Stimulated activated CD8-positive, alpha-beta memory T cell treated with anti-CD3 and anti-CD28 coated beads, Interleukin-4, amount 100 ng/mL, for 1 hour (primary cell): Measurements from ENCODE around the gene PLOD3.

Source experiments
- DNase-seq, 2 donors: peaks; one replicate each; pipeline ENCODE4 v3.0.0-alpha.2; 2020; ENCODE audit warnings: low read depth in 2 of 2, low spot score in 1 of 2

PLOD3 gene

DNA sequence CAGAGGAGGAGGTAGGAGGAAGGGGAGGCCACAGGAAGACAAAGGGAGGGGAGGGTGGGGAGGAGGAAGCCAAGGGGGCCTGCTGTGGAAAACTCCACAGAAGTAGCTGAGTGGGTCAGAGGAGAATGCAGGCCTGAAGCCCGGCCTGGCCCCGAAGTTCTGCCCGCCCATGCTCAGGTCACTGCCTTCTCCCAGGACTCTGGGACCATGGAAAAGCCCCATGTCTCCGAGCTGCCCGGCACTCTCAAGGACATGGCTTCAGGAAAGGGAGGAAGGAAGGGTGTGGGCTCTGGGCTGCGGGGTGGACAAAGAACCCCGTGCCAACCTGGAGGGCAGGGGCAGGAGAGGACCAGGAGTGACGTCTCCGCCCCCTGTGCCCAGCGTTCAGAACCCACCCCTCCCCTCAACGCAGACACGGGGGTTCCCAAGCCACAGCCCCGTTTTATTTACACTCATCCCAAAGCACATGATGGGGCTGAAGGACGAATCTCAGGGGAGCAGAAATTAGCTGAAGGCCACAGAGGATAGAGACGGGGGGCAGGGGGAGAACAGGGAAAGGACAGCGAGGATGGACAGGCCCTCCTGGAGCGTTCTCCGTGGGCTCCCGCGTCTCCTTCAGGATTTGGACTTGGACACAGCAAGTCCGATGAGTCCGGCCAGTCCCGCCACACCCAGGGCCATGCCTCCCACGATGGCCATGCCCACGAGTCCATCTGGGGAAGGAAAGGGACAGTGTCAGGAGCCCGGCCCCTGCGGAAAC is 22.0 kb upstream of the PLOD3 start:
- no peak for DNase-seq

DNA sequence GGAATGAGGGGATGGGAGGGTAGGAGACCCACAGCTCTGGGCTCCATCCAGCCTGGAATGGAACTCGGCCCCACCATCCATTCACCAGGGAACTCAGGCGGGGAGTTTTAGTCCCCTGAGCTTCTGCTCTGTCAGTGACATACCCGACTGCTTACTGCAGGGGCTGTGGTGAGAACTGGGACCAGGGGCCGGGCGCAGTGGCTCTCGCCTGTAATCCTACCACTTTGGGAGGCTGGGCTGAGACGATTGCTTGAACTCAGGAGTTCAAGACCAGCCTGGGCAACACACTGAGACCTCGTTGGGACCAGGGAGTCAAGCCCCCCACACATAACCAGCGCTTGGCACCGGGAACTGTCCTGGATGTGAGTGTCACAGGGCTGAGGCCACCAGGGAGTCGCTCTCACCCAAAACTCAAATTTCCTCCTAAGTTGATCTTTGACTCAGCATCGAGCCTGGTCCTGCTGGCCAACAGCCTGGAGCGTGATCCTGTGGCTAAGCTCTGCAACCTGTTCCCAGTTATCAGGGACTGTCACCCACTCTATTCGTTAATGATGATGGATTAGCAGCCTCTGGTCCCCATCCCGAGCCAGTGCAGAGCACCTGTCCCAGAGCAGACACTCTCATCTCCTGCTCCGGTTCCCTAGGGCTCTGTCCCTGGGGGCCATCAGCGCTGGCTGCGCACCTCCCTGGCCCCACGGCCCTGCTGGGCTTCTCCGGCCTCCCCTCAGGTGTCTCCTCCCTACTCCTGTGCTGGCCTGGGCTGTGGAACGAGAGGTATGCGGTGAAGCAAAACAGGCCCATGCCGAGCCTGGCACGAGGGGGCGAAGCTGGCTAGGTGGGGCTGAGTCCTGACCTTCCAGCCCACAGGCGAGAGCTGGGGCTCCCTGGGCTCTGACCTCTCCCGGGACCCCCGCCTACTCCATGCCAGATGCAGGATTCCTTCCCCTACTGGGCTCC is 21.1 kb upstream of the PLOD3 start:
- DNase-seq = no peak

DNA sequence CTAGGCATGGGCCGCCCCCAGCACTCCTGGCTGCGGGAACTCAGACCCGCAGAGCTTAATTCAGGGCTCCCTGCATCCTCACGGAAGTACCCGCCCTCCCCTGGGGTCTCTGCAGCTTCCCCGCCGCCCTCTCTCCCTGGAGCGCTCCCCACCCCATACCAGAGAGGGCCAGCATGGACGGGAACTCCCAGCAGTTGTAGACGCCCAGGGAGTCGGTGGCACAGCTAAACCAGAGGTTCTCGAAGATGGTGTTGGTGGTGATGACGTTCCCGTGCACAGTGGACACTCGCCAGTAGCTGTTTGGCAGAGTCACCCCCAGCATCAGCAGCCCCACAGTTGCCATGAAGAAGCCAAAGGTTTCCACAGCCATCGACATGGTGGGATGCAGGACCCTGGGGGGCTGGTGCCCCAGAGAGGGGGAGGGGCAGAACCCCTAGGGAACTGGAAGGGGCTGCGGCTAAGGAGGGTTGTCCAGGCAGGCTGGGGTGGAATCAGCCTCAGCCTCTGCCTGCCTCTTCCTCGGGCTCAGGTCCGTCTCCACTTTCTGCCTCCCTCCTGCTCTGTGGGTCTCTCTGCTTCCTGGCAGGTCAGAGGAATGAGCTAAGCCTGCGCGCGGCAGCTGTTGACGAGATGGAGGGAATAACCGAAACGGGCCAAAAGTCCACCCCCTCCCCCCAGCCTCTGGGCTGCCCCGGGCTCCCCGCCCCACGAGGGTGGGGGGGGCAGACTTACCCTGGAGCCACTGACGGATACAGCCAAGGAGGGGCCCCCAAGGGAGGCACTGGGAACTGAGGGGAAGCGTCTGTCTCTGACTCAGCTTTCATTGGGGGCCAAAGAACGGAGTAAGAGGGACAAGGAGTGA is 20.1 kb upstream of the PLOD3 start, which contains the start of gene CLDN15:
TSS of gene CLDN15 (minus strand) at position 597 of the 862 bp plus-strand sequence. CDS start at position 376, 221 bp downstream.
- no peak for DNase-seq

DNA sequence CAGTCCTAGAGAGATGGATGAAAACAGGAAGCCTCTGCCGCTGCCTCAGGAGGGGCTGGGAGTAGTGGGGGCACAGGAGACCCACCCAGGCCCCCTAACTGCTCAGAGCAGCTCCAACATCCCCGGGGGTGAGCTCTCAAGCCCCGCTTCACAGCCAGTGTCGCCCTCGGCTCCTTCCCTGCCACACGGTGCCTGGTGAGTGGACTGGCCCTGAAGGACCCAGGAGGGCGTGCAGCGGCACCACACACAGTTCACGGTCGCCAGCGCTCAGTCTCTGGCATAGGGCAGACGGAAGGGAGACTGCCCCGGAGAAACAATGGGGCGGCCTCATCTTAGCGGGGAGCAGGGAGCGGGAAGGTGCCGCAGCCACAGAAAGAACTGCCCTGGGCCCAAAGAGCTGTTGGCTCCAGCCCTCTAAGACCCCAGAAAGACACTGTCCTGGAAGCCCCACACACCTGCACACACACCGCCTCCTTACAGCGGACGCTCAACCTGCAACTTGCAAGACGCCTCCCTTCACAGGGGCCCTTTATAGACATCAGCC is 19.0 kb upstream of the PLOD3 start:
- no peak for DNase-seq

DNA sequence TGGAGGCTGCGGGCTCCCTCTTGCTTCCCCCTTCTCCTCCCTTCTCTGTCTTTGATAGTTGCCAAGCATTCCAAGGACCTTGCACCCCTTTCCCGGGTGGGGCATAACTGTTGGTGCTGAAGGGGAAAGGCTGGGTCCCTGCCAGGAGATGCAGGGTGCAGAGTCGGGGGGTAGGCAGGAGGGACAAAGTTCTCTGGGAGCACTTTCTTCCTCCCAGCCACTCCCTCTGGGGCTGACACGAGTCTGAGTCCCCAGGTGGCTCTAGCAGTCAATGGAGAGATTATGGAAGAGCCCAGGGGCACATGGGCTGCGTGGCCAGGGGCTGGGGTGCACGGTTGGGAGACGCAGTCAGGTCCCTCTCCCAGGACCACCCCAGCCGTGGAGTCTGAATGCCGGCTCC is 18.1 kb upstream of the PLOD3 start:
- DNase-seq = no peak

DNA sequence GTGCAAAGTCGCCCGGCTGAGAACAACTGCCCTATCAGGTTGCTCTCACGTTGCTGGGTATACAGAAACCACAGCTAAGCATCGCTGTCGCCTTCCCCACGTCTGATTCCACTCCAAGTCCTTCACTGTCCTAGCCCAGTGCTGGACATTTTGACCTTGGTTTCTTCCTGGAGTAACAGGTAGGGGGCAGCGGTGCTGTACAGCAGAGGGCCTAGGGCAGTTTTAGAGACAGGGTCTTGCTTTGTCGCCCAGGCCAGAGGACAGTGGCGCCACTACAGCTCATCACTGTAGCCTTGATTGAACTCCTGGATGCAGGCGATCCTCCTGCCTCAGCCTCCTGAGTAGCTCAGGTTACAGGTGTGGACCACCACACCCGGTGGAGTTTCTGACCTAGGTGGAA is 17.7 kb upstream of the PLOD3 start:
- no peak for DNase-seq

- DNase-seq = no peak
Measured at GRCh38 chr7:101234636-101235035, 17.3 kb upstream of the PLOD3 start.

- DNase-seq = no peak
Measured at GRCh38 chr7:101233907-101234547, 16.6 kb upstream of the PLOD3 start.

DNA sequence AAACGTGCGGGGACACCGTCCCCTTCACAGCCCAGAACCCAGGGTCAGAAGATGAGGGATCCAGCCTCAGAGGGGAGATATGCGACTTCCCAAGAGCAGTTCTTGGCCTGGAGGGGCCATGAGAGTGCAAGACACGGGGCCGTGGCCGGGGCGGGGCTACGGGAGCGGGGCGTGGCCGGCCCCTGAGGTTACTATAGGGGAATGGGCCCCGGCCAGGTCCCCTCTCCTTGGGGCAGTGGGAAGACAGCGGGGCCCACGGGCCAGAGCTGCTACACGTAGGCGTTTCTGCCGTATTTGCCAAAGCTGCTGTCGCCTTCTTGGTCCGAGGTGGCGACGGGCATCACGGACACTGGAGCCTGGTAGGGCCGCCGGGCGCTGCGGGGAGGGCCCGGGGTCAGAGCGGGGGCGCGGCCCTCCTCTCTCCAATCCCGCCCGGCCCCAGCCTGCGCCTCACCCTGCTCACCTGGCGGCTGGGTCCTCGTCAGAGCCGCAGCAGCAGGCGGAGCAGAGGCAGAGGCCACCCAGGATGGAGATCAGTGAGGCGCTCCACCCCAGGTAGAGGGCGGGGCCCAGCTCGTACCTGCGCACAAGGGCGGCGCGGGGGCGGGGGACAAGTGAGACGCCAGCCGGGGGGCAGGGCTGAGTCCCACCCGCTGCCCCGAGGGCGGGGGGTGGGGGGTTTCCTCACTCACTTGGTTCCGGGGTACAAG is 14.9 kb upstream of the PLOD3 start:
- no peak for DNase-seq

- no peak for DNase-seq
Measured at GRCh38 chr7:101231644-101232043, 14.3 kb upstream of the PLOD3 start.

GRCh38 chr7:101226721-101227120 is 9.3 kb upstream of the PLOD3 start:
- DNase-seq = no peak

DNA sequence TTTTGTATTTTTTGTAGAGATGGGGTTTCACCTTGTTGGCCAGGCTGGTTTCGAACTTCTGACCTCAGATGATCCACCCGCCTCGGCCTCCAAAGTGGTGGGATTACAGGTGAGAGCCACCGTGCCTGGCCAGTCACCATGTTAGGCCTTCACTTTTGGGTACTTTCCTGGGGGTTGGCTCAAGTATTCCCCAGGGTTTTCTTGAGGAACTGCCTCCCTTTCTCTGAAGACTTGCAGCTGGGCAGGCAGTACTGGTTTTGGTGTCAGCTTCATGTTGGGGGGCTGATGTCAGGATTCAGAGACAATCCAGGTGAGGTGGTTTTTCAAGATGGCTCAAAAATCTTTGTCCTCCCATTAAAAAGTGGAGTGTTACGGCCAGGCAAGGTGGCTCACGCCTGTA is 8.3 kb upstream of the PLOD3 start:
- DNase-seq = no peak

- DNase-seq = no peak
Measured at GRCh38 chr7:101223528-101223927, 6.1 kb upstream of the PLOD3 start.

DNA sequence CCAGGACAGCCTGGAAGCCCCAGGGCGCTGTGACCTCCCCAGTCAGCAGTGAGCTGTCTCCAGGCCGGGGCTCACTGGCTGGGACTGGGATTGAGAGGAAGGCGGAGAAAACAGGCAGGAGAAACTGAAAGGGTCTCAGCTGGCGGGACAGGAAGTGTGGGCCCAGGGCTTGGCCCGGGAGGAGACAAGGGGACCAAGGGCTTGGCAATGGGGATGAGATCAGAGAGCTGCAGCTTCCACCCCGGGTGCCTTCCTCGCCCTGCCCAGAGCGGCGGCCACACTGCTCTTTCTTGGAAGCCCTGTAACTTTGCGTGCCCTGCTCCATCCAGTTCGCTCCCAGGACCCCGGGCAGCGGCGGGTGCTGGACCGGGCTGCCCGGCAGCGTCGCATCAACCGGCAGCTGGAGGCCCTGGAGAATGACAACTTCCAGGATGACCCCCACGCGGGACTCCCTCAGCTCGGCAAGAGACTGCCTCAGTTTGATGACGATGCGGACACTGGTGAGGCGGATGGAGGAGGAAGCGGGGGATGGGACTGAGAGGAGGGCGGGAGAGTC is 5.0 kb upstream of the PLOD3 start:
- DNase-seq = no peak

GRCh38 chr7:101220295-101220694 is 2.9 kb upstream of the PLOD3 start:
- no peak for DNase-seq

GRCh38 chr7:101218236-101219125 is 1.1 kb upstream of the PLOD3 start:
- no peak for DNase-seq

- no peak for DNase-seq
Measured at GRCh38 chr7:101216860-101217387, 457 bp downstream of the PLOD3 start.
